ENCODE results near the gene TRIM45.
A peak's percentile ranks its signal among the peaks of the same experiment; 100 is the strongest.
"Not testable (repeated sequence)": the region's sequence is repeated elsewhere in the genome, so short reads cannot be mapped to it uniquely, and the experiment has no call there.

TRIM45 gene, protein sequence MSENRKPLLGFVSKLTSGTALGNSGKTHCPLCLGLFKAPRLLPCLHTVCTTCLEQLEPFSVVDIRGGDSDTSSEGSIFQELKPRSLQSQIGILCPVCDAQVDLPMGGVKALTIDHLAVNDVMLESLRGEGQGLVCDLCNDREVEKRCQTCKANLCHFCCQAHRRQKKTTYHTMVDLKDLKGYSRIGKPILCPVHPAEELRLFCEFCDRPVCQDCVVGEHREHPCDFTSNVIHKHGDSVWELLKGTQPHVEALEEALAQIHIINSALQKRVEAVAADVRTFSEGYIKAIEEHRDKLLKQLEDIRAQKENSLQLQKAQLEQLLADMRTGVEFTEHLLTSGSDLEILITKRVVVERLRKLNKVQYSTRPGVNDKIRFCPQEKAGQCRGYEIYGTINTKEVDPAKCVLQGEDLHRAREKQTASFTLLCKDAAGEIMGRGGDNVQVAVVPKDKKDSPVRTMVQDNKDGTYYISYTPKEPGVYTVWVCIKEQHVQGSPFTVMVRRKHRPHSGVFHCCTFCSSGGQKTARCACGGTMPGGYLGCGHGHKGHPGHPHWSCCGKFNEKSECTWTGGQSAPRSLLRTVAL

GRCh38 chr1:117121589-117122329, at the start of gene TRIM45:
Gene TRIM45, minus strand, starts transcription at chr1:117121749. Its CDS starts 548 bp downstream, at chr1:117121201.
- DNase-seq (ENCODE audit: low spot score): peak; percentile 68

- no peak for DNase-seq (ENCODE audit: low spot score)
Observed at GRCh38 chr1:117169871-117170596, 48.5 kb upstream of the TRIM45 start.

DNA sequence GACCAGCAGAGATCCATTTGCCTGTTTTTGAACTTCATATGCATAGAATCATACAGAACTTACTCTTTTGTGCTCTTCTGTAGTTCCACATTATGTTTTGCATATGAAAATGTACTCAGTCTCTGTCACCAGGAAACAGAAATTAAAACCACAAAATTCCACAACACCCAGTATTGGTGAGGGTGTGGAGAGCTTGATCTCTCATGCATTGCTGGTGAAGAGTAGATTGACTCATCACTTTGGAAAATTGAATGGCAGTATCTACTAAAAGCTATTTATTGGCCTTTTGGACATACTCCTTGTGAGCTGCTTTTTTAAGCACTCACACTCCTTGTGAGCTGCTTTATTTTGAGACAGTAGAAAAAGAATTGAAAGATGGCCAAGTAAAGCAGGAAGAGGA, 45.9 kb upstream of the TRIM45 start:
- DNase-seq (ENCODE audit: low spot score): no peak

DNA sequence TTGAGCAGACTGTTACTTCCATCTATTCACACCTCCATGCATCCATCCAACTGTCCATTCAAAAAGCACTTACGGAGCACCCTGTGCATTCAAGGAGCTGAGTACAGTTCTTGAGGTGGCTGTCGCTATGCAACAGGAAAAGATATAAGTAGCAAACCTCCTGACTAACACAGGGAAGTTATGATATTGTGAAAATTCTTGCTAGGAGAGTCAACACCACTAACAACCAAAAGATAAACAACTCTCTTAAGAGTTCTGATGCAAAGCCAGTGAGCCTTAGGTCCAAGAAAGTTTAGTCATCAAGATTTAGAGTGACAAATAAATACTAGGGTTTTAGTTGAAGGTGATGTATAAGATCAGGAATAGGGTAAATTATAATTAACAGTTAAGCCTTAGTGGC, 44.5 kb upstream of the TRIM45 start:
- no peak for DNase-seq (ENCODE audit: low spot score)

DNA sequence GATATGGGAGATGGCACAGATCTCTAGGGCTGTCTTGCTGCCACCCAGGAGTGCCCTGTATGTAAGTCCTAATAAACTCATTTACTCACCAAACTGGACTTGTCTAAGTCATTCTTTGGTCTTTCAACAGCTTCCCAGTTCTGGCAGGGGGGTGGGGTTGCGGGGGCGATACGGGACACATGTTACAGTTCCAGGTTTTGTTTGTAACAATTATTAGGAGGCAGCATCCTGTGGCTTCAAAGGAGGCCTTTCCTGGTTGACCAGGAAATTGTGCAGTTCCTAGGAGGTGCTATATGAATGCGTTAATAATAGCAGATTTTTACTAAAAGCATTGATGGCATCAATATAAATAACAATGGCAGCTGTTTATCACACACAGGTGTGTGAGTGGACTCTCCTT, 42.7 kb upstream of the TRIM45 start:
- no peak for DNase-seq (ENCODE audit: low spot score)

DNA sequence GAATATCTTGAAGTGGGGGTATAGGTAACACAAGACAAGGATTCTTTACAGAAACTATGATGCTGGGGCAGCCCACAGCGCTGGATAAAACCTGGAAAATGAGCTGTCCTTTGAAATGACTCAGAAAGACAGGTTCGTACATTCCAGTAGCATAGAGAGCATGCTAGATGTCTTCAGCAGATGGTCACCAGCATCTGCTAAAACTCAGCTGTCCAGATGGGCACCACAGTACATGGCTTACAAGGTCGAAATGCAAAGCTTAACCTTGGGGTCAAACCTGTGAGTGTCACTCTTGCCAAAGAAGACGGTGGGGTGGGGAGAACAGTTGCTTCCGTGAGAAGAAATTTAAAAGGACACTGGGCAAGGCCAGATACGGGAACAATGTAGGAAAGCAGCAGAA, 41.3 kb upstream of the TRIM45 start:
- DNase-seq (ENCODE audit: low spot score): no peak

DNA sequence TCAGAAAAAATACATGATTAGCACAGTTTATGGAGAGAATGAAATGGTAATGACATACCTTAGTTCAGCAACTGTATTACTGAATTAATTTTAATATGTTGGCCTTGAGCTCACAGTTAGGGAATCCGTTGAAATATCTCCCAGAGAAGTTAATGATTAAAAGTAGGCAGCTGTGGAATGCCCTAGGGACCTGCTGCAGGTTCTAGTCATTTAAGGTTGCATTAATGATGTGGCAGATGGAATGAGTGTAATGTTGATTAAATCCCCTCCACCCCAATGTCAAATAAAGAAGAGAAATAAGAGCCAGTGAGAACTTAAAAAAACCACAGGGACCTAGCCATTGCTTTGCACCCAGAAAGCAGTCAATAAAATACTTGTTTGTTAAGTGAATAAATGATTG, 40.3 kb upstream of the TRIM45 start:
- no peak for DNase-seq (ENCODE audit: low spot score)

GRCh38 chr1:117151305-117151704, 29.8 kb upstream of the TRIM45 start:
- DNase-seq (ENCODE audit: low spot score): not testable (repeated sequence)

GRCh38 chr1:117150316-117150715, 28.8 kb upstream of the TRIM45 start:
- DNase-seq (ENCODE audit: low spot score): no peak

DNA sequence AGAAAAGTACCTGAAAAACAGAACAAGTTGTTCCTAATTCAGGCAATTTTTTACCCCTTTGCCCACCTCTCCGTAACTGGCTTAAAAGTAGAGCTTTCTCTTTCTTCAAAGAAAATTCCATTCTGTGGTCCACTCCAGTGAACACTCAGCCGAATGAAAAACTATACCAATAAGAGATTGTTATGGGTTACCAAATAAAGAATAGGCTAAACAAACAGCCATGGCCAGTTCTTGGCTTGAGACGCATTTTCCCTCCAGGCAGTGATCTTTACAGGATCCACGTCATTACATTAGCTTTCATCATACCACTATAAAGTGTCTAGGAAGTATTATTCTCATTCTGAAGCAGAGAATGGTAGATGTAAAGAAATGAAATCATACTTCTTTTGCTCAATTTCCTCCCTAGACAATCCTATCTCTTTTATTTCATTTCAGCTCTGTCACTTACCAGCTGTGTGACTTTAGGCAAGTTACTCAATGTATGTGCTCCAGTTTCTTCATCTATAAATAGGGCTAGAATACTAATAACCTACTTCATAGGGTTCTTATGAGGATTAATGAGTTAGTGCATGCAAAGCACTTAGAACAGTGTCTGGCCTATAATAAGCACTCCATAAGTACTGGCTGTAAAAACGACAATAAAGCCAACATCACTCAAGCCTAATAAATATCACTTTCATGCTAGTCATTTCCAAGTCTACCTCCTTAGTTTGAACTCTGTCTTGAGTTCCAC, 26.5 kb upstream of the TRIM45 start:
- peak; percentile 57 for DNase-seq (ENCODE audit: low spot score)

GRCh38 chr1:117147341-117147831, 25.8 kb upstream of the TRIM45 start:
- no peak for DNase-seq (ENCODE audit: low spot score)

DNA sequence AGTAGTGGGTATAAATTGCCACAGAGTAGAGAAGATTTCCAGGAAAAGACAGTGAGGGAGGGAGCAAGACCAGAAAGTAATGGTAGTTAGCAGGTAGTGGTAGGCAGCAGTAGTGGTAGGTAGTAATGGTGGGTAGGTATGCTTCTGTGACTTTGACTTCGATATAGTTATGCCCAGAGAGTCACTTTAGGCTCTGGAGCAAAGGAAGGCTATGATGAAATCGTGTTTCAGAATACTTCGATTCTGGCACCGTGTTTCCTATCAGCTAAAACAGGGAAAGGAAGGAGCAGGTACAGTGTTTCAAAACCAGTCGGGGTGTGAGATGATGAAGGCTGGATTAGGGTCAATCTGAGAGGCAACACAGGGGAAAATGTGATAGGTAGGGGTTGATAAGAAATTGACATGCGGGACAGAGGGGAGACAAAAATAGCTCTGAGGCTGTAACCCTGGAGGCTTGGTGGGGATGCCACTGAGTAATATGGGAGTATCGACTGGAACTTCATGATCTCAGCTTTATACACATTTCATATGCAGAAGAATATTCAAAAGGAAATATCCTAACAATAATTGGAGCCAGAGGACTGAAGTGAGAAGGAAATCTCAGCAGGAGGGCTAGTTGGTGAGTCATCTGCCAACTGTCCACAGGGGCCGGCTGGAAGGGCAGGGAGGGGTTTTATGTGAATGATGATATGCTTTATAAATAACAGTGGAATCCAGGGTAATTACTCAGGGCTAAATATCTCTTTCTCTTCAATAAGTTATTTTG, 25.2 kb upstream of the TRIM45 start:
- DNase-seq (ENCODE audit: low spot score): peak; percentile 56

DNA sequence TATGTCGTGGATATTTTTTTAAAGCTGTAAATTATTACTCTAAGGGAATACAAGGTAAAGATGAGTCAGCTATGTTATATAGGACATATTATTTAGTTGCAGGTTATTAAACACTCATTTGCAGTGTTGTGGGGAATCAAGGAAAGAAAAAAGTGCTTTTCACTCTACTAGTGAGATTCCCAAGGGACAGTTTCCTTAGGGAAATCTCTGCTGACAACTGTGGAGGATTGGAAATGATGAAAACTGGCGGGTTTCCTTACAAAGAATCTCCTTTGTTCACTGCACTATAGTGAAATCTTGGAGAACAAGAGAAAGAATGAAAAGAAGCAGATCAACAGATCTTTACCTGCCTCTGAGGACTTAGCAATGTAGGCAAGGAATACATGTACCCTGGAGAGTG, 24.5 kb upstream of the TRIM45 start:
- DNase-seq (ENCODE audit: low spot score): peak; percentile 35

DNA sequence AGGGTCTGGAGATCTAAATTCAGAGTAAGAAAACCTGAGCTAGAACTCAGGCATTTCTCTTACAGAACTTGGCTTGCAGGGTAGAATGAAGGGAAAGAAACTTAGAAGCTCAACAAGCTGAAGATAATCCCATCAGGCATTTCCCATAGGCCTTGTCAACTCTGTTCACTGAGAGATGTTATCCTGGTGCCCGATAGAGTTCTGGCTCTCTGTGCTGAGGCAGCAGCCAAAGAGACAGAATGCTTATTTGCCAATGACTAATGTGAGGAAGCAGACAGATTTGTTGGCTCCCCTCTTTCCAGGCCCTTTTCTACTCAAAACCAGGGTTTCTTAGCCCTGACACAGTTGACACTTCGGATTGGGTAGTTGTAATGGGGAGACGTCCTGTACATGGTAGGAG, 22.3 kb upstream of the TRIM45 start:
- DNase-seq (ENCODE audit: low spot score): no peak

- DNase-seq (ENCODE audit: low spot score): no peak
Observed at GRCh38 chr1:117143172-117143571, 21.6 kb upstream of the TRIM45 start.

GRCh38 chr1:117142200-117142599, 20.7 kb upstream of the TRIM45 start:
- DNase-seq (ENCODE audit: low spot score): no peak

DNA sequence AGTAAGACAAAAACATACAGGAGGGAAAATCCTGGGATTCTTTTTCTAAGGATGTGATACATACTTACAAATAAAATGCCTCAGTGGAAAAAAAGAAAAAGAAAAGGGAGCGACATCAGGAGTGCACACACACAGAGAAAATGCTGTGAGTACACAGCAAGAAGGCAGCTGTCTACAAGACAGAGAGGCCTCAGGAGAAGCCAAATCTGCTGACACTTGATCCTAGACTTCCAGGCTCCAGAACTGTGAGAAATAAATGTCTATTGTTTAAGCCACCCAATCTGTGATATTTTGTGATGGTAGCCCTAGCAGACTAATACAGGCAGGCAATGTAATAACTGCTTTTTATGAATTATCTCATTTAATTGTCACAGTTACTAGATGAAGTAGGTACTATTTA, 17.0 kb upstream of the TRIM45 start:
- DNase-seq (ENCODE audit: low spot score): no peak

- DNase-seq (ENCODE audit: low spot score): no peak
Observed at GRCh38 chr1:117138106-117138505, 16.6 kb upstream of the TRIM45 start.

- DNase-seq (ENCODE audit: low spot score): no peak
Observed at GRCh38 chr1:117137281-117137855, 15.8 kb upstream of the TRIM45 start.

DNA sequence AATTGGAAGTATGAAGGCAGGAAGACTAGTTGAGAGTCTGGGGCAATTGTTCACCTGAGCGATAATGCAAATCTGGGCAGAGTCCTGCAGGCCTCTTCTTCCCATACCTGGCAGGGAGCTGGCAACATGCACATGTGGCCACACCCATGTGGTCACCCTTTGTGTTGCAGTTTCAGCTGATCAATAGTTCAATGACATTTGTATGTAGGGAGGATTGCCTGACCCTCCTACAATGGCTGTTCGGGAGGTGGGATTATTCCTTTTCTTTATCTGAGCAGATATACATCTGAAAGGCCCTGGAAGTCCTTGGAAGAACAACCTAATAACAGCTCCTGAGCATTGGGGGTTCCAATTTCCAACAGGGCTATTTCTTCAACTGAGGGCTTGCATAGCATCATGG, 15.2 kb upstream of the TRIM45 start:
- no peak for DNase-seq (ENCODE audit: low spot score)

All from COLO829 (cell line).